NCI-H146 treated with DMSO at 0.1 percent for 48 hours (cell line): ENCODE results near the gene UNC80.

ENCODE experiments used
- DNase-seq: peaks from one replicate; lab custom pipeline; 2025; ENCODE audit not compliant: unreplicated experiment; lab: John Stamatoyannopoulos, UW

UNC80 gene

DNA sequence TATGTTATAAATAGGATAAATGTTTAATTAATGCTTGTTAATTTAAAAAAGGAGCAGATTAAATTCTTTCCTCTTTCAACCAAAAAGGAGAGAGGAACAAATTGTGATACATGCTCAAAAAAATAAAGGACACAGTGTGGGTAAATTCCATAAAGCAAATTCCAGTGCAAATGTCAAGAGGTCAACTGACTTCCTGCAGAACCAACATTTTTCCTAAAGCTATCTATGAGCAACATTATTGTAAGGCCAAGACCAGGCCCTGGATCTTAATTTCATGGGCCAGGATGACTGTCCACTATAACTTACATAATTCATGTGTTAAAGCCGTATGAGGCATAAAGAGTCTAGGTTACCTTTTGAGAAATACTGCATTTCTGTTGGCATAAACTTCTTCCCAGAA is 136.9 kb downstream of the UNC80 start:
- DNase-seq, result no peak

DNA sequence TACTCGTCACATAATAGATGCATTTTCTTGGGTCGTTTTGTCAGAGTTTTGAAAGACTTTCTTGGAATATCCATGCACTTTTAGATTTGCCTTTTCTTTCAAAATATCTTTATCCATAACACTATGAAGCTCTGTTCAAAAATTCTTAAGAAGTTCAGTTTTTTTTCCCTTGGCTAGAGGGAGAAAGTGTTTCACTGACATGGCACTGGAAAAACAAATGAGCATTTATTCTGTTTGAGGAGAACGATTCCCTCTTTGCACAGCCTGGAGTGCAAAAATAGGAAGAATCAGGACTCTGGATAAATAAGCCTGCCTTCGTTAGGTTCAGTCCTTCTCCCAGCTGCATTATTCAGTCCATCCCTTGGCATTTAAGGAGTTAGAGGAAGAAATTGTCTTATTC is 139.9 kb downstream of the UNC80 start:
- DNase-seq, result no peak

DNA sequence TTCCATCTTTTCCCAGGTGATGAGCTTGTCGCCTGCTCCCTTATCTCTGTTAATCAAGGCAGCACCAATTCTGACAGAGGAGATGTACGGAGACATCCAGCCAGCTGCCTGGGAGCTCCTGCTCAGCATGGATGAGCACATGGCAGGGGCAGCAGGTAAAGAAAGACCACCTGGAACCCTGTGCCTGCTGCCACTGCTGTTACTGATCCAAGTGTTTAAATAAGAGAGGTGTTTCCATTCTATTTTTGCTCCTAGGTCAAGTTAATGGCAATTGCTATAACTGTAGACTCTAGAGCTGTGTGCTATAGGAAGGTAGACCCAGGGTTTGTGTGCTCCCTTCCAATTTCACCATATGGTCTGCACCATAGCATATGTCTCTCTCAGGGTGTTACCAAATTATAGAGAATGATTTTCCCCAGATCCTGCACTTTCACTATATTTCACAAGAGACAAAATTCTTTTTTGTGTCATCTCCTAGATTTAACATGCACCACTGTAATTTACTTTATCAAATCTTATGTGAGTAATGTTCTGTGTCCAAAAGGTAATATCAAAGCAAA is 142.2 kb downstream of the UNC80 start:
- no peak for DNase-seq

DNA sequence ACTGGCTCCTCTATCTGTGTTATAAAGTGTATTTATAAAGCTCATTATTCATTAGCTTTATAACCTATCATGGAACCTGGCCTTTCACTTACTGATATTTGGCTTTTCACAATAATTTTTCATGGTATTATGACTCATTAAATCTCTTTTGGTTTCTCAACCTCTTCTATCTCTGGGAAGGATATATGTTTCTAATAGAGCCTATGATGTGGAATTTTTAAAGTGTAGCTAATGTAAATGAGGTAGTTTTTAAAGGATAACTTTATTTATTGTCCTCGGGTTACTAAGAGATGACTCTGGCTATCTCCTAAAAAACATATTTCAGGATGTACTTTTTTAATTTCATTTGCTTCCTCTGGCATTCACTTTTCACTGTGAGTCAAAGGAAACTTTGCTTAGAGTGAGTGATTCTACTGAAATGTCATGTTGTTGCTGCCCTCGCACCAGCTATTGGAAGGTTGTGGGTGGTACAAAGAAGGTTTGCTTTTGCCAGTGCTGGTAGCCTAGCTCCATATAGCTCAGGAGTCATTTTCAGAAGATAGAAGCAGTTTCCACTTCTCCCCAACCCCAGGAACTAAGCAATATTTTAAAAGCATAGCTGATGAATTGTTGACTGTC is 145.6 kb downstream of the UNC80 start:
- no peak for DNase-seq

DNA sequence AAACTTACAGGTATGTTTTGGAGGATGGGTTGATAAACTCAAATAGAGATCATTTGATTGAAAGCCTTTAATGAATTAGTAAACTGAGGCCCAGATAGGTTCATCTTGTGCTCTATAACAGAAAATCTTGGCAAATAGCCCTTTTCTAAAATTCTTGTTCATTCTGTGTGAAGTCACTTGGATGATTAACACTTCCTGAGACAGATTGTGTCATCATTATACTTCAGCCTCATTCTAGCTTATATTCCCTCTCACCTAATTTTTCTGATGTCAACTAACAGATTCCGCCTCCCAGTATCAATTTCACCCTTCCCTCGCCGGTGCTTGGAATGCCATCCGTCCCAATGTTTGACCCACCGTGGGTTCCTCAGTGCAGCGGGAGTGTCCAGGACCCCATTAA is 146.6 kb downstream of the UNC80 start:
- no peak for DNase-seq

DNA sequence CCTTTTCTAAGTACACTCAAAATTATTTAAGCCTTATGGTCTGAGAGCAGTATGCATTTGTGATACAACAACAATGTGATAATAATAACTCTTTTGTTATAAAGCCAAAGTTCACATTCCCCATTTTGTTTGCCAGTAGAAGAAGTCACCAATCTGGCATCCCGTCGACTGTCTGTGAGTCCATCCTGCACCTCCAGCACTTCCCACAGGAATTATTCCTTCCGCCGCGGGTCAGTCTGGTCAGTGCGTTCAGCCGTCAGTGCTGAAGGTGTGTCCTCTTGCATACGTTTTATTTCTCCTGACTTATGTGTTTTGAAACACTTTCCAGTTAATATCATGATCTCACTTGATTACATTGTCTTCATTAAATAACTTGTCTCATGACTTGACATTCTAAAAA is 150.5 kb downstream of the UNC80 start:
- no peak for DNase-seq

DNA sequence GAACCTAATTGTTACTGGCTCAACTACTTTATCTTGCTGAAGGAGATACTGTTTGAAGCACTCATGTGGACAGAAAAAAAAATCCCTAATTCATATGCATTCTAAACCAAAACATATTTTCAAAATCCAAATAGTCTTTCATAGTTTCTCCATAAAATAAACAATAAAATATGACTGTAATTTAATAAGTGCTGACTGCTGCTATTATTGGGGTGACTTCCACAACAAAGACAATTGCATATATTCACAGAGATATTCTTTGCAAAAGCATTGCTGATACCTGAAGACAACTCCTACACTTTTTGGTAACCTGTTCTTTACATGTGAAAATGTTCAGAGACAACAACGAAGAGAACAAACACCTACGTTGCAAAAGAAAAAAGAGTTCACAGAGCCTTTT is 157.7 kb downstream of the UNC80 start:
- DNase-seq, result no peak

DNA sequence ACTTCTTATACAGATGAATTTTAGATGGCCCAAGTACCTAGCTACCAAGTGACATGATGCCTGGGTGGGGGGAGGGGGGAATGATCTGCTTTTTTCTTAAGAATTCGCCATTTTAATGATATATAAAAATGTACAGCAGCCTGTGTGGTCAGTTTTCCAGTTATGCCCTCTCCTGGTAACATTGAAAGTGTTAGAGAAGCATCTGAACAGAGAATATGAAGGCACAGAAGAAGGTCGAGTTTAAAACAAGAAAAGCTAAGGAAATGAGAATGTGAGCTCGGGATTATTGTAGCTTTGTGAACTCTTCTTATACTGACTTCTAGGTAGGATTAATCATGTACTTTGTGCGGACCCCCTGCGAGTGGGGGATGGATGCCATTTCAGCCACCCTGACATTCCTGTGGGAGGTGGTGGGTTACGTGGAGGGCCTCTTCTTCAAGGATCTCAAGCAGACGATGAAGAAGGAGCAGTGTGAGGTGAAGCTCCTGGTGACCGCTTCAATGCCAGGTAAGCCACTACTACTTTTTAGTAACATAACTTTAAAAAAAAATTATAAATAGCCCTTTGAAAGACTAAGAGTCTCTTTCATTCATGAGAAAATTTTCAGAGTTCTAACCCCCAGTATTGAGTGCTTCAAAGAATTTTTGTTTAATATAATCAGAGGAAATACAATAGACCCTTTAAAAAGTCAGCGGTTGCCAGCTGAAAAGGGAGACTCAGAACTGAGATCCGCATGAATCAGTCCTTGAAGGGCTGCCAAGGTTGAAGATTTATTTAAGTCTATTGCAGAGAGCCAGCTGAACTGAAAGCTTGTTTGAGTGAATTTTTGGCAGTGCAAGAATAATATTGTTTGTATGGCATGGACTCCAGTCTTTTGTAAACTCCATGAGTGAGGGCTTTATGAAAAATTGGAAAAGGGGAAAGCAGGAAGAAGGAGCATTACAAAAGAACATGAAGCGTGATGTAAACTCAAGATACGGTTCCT is 162.2 kb downstream of the UNC80 start:
- DNase-seq, result no peak

DNA sequence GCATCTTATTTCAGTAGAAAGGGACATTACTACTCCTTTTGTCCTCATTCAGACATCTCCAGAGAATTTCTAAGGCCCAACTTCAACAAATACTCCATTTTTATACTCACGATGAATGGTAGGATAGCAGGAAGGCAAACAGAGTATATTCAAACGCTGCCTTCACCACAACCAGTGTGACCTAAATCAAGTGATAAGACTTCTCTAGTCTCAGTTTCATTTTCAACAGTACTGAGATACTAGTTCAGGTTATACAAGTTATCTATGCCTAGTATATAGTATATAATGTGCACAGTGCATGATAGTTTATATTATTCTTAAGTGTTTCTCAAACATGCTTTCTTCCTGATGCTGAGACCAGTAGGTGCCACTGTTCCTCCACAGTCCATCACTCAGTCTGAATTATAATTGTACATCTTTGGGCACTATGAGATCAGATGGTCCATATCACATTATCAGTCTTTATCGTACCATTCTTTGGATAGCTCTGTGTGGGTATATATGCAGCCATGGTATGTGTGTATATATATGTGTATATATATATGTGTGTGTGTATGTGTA is 164.6 kb downstream of the UNC80 start:
- DNase-seq, result no peak

DNA sequence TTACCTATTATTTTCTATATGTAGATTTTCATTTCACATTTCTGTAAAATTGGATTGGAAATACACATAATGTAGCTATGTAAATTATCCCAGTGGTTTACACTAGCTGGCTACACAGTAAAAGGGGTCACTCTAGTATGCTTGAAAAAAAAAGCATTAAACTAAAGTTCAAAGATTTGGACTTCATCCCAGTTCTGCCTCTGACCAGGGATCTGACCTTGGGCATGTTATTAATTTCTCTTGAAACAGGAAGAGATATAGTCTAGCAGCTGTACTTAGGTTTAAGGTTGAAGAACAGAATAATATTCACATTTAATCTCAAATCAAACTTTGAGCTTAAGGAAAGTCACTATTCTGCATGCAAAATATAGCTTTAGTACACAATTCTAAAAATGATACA is 166.3 kb downstream of the UNC80 start:
- no peak for DNase-seq

DNA sequence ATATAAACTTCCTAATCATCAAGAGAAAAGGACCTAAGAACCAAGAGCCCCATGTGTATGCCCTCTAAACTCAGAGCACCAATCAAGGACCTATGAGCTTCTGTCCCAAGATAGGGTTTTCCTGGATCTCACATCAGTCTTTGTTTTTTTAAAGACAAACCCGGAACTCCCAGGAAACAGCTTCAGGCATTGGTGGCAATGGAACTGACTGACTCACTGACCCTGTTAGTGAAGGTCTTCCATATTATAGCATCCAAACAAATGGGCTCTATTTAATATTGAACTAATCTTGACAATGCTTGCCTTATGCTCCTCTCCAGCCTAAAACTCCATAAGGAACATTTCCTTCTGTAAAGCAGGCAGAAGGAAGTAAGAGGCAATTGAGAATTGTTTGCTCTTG is 167.3 kb downstream of the UNC80 start:
- DNase-seq, result no peak

DNA sequence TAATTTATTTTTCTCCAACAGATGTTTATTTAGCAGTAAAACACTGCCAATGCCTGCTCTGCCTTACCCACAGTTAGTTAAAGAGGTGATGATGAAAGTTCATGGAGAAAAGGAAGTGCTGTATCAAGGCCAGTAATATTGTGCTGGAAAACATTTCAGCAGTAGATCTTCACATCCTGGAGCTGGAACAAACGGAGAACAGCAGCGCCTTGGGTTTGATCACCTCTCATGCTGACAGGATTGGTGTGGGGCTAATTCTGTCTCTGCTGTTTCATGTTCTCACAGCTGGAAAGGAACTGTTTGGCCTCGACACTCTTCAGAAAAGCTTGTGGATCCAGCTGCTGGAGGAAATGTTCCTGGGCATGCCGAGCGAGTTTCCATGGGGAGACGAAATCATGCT is 169.3 kb downstream of the UNC80 start:
- DNase-seq, result no peak

DNA sequence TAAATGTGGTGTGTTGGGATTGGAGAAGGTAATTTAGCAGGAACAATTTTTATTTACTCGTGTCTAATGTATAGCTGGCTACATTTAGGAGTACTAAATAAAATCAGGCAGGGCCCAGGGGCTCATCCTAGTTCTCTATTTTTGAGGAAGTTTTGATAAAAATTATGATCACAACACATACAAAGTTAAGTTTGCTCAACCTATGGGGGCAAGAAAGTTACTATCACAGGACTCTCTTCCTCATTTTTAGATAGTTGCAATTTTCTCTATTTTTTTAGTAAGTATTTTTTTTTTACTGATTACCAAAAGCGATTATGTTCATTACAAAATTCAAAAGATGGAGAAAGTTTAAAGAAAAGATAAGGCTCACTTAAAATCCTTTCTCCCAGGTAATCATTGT is 170.8 kb downstream of the UNC80 start:
- no peak for DNase-seq

DNA sequence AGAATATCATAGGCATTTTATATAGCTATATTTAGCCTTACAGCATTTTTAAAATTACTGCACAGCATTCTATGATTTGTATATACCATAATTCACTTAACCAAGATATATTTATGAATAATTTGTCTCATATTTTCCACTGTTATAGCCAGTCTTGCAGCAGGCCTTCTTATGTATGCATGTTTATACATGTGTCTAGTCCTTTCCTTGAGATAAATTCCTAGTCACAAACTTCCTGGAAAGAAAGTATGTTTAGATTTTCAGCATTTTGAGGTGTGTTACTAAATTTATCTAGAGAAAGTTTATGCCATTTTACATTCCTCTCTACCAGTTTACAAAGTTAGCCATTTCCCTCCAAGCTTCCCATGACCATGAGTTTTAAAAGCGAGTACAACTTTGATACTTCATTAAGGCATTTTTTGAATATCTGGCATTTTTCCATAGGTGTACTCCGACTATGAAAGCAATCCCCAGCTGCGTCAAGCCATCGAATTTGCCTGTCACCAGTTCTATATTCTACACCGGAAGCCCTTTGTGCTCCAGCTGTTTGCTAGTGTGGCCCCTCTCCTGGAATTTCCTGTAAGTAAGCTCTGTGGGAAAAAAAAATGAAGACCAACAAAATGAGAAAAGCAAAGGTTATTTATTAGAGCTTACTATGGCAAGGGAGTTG is 171.4 kb downstream of the UNC80 start:
- no peak for DNase-seq

DNA sequence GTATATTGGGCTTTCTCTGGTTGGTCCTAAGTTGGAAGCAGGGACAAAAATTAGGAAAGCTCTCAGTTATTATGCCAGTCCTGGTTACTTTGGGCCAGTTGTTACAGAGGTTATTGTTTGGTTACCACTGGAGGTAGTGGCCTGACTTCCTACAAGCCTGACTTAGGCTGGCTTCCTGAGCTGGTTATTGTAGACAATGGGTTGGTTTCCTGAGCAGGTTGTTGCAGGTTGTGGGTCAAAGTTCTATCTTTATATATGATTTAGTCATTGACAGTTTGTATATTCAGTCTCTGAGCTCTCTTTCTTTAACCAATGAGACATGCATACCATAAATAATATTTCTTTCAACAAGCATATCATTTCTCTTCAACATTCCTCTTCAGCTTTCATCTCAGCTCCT is 172.1 kb downstream of the UNC80 start:
- DNase-seq, result no peak

DNA sequence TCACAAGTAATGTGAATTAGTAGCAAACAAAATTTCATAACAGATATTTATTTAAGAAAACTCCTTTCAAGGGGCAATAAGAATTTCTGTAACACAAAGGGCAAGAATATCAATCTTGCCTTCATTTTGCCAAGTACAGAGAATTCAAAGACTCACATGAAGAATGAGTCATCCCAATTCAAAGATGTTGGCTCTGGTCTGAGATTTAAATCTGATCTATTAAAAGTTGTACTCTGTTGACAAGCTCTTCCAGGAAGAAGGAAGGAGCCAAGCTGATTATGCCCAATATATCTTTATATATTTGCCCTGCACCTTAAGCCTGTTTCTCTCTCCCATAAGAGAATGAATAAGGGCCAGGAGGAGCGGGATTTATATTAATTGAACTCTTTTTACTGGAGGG is 174.9 kb downstream of the UNC80 start:
- DNase-seq, result no peak

DNA sequence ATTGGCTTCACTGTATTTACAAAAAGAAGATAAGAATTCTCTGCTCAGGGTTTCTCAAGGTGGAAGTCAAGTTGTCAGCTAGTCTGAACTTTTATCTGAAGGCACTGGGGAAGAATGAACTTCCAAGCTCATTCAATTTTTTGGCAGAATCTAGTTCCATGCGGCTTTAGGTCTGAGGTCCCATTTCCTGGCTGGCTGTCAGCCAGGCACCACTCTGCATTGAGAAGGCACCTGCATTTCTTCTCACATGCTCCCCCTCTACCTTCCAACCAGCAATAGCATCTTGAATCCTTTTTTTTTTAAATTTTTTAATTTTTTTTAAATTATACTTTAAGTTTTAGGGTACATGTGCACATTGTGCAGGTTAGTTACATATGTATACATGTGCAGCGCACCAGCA is 184.6 kb downstream of the UNC80 start:
- DNase-seq, result no peak

DNA sequence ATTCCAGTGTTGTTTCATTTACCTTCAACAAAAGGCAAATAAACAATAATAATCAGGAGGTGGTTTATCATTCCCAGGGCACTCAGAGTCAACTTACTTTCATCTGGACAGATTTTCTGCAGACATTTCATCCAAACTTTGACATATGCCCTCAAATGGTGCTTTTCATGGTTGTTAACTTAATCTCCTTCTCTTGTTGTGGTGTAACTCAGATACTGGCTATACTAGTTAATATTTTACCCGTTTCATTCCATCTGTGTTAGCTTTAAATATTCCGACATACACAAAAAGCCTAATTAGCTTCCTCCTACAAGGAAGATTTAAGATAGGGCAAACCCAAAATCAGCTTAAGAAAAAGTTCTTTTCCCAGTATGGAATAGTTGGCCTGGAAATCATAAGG is 186.4 kb downstream of the UNC80 start:
- no peak for DNase-seq

DNA sequence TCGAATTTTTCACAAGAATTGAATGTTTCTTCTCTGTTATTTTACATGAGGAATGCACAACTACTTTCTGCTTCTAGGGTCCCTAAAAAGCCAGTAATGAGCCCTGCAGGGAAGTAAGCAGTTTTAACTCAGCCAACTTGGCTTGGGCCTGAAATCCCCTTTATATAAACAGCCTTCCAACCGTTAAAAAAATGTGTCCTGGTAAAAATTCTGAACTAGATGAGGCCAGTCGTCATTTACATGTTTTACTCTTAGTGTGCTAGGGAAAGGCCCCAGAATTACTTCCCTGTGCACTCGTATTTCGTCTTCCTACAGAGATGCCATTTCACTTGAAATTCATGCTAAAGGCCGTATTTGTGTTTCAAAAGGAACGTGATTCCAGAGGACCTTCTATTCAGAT is 188.4 kb downstream of the UNC80 start:
- DNase-seq, result no peak

DNA sequence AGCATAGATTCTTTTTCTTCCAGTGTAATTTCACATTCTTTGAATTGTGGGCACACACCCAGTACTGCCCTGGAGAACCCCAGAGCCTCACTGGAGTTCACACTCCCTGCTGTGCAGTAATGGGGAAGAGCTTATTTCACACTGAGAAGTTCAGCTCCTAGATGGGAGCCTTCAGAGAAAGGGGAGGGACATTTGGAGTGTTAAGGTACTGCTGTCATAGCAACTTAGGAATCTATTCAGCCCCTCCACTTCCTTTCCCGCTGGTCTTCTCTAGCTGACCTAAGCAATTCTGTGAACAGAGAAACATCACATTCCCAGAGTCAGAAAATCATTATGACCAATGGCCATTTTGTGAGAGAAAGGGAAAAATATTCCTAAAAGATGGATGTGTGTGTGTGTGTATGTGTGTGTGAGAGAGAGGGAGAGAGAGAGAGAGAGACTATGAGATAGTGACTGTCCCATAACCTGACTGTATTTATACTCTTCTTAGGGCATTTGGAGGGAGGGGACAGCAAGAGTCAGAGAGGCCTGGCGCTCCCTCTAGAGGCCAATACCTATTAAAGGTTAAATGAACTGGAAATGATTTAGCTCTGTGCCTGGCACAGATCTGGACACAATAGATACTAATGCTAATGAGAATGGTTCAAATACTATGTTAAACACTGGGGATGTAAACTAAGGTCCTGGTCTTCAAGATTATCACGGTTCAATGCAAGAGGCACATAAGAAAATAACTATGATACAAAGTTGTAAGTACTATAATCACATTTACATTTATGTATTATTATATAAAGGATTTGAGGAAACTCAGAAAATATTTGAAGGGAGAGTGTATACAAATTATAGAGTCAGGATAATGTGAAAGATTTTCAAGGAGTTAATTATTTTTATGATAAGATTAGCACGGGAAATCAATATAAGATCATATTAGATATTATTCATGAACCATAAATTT is 189.3 kb downstream of the UNC80 start:
- DNase-seq, result peak; percentile 35
